HCT116 (cell line): ENCODE results near the gene ALX4. TPM values are rescaled to one million over a fixed set of nuclear protein-coding genes. Genes with fewer than 3 reads are reported as not detected.

Experiments
- ATAC-seq: fragments of 200-7000 bp; cut with Tn5 transposase; 2 replicates; pipeline ENCODE4 v1.9.1; 2020; ENCODE audit warnings: mild to moderate bottlenecking, moderate library complexity
- BruUV-seq: library from RNA; stranded (reverse); fragments of 400-500 nt; replicated peaks from 2 replicates; lab custom pipeline; 2021; lab: Mats Ljungman, UMichigan
- CTCF ChIA-PET: fragments of 300-600 bp; sonication (Branson Sonifier 250); formaldehyde crosslinking; loops from one replicate; lab custom pipeline; 2021; ENCODE audit warnings: antibody characterized with exemption; lab: Charles Lee
- POLR2A ChIA-PET: fragments of 300-600, 350-600 bp; sonication (Branson Sonifier 250); formaldehyde crosslinking; loops from one replicate; lab custom pipeline; 2021; ENCODE audit warnings: antibody characterized with exemption; lab: Charles Lee
- RAD21 ChIA-PET, 2 experiments: fragments of 300-600 bp; sonication (Branson Sonifier 250); formaldehyde crosslinking; loops; one replicate each; lab custom pipeline; 2023; ENCODE audit warnings: low total read pairs in 2 of 2; ENCODE audit not compliant: uncharacterized antibody in 2 of 2, unreplicated experiment in 2 of 2, low non-redundant PET in 1 of 2; lab: Charles Lee
- DNase-seq: peaks from one replicate; pipeline ENCODE4 v3.0.0-alpha.2; 2010; ENCODE audit warnings: low read depth, low spot score
- H2AFZ ChIP-seq: fragments of 200-600 bp; shearing (Covaris generic), sonication (generic); 2 replicates; pipeline ENCODE4 v1.6.1; 2017; ENCODE audit warnings: low read depth, mixed run types, mixed read lengths, antibody characterized with exemption, low read length; ENCODE audit not compliant: poor library complexity, severe bottlenecking
- H3K27ac ChIP-seq: 2 replicates; pipeline ENCODE4 v1.5.1; 2012; ENCODE audit warnings: low read depth, low read length
- H3K27me3 ChIP-seq: fragments of 200-600 bp; sonication (generic); 2 replicates; pipeline ENCODE4 v1.6.1; 2016; ENCODE audit warnings: mixed run types, low read length, mixed read lengths; ENCODE audit not compliant: insufficient read depth
- H3K36me3 ChIP-seq, 2 experiments: fragments of 200-500 bp in 1 of 2; fragments of 200-600 bp in 1 of 2; sonication (Bioruptor generic) in 1 of 2; sonication (generic) in 1 of 2; 2 replicates each; pipeline versions ENCODE4 v1.5.1 to v1.6.1; 2014 to 2016; ENCODE audit warnings: low read length in 2 of 2, inconsistent platforms in 1 of 2, mixed read lengths in 1 of 2, mixed run types in 1 of 2; ENCODE audit not compliant: insufficient read depth in 2 of 2, control insufficient read depth in 1 of 2
- H3K4me1 ChIP-seq, 2 experiments: fragments of 200-600 bp in 1 of 2; sonication (generic) in 1 of 2; 2 replicates each; pipeline versions ENCODE4 v1.5.1 to v1.6.1; 2012 to 2017; ENCODE audit warnings: low read length in 2 of 2, inconsistent platforms in 1 of 2, mild to moderate bottlenecking in 1 of 2, mixed read lengths in 1 of 2, mixed run types in 1 of 2, moderate library complexity in 1 of 2; ENCODE audit not compliant: insufficient read depth in 2 of 2, control insufficient read depth in 1 of 2
- H3K4me2 ChIP-seq: fragments of 200-600 bp; sonication (generic); 2 replicates; pipeline ENCODE4 v1.6.1; 2017; ENCODE audit warnings: mixed run types, low read length, mixed read lengths
- H3K4me3 ChIP-seq, 2 experiments: fragments of 200-600 bp in 1 of 2; sonication (generic) in 1 of 2; replicated peaks in 1 of 2; 2 replicates each; pipeline ENCODE4 v1.5.1; 2011 to 2016; ENCODE audit warnings: low read length in 2 of 2, control low read depth in 1 of 2, low read depth in 1 of 2, mild to moderate bottlenecking in 1 of 2, mixed read lengths in 1 of 2, mixed run types in 1 of 2
- H3K79me2 ChIP-seq: fragments of 200-600 bp; sonication (generic); 2 replicates; pipeline ENCODE4 v1.6.1; 2017; ENCODE audit warnings: mild to moderate bottlenecking, mixed run types, low read length, moderate library complexity, mixed read lengths; ENCODE audit not compliant: insufficient read depth
- H3K9ac ChIP-seq: fragments of 200-600 bp; sonication (generic); 2 replicates; pipeline ENCODE4 v1.6.1; 2016; ENCODE audit warnings: low read length, mixed read lengths
- H3K9me2 ChIP-seq: fragments of 200-600 bp; sonication (generic), shearing (Covaris generic); 2 replicates; pipeline ENCODE4 v1.6.1; 2017; ENCODE audit warnings: mixed run types, mild to moderate bottlenecking, moderate library complexity; ENCODE audit not compliant: insufficient read depth
- H3K9me3 ChIP-seq, 2 experiments: fragments of 200-500 bp in 1 of 2; fragments of 200-600 bp in 1 of 2; sonication (Bioruptor generic) in 1 of 2; sonication (generic) in 1 of 2; 2 replicates each; pipeline ENCODE4 v1.6.1; 2014 to 2017; ENCODE audit warnings: low read length in 2 of 2, mixed read lengths in 2 of 2, inconsistent platforms in 1 of 2, low read depth in 1 of 2, mild to moderate bottlenecking in 1 of 2, mixed run types in 1 of 2, moderate library complexity in 1 of 2; ENCODE audit not compliant: control insufficient read depth in 1 of 2, insufficient read depth in 1 of 2
- H4K20me1 ChIP-seq: fragments of 200-600 bp; sonication (generic), shearing (Covaris generic); 2 replicates; pipeline ENCODE4 v1.6.1; 2017; ENCODE audit warnings: mixed run types, mild to moderate bottlenecking, moderate library complexity; ENCODE audit not compliant: insufficient read depth
- ELF1 ChIP-seq: IDR thresholded peaks from 2 replicates; pipeline ENCODE4 v1.6.1; 2012; ENCODE audit warnings: low read depth, borderline replicate concordance
- FOSL1 ChIP-seq: IDR thresholded peaks from 2 replicates; pipeline ENCODE4 v1.6.1; 2012; ENCODE audit warnings: low read depth
- JUND ChIP-seq: IDR thresholded peaks from 2 replicates; pipeline ENCODE4 v1.6.1; 2012
- POLR2A ChIP-seq: IDR thresholded peaks from 2 replicates; pipeline ENCODE4 v1.7.0; 2011; ENCODE audit warnings: borderline replicate concordance; ENCODE audit not compliant: insufficient read depth, insufficient read length; ENCODE audit errors: extremely low read depth
- POLR2AphosphoS5 ChIP-seq: IDR thresholded peaks from 2 replicates; pipeline ENCODE4 v1.6.1; 2011; ENCODE audit warnings: mild to moderate bottlenecking, low read depth, low read length, moderate library complexity
- SP1 ChIP-seq: IDR thresholded peaks from 2 replicates; pipeline ENCODE4 v1.6.1; 2012; ENCODE audit warnings: low read depth
- TCF7L2 ChIP-seq: IDR thresholded peaks from 2 replicates; pipeline ENCODE4 v1.7.0; 2011; ENCODE audit warnings: borderline replicate concordance, inconsistent platforms; ENCODE audit not compliant: insufficient read depth, insufficient read length; ENCODE audit errors: extremely low read depth
- YY1 ChIP-seq: IDR thresholded peaks from 2 replicates; pipeline ENCODE4 v1.6.1; 2011; ENCODE audit warnings: low read length, low read depth, moderate library complexity, mild to moderate bottlenecking; ENCODE audit not compliant: insufficient replicate concordance; ENCODE audit errors: extremely low read depth
- ZNF274 ChIP-seq: fragments of 200-500 bp; sonication (Bioruptor generic); IDR thresholded peaks from 2 replicates; pipeline ENCODE4 v1.6.1; 2014; ENCODE audit warnings: mild to moderate bottlenecking, low read depth, low read length, inconsistent platforms
- intact Hi-C: fragments of 100-400 bp; cut with micrococcal nuclease; formaldehyde crosslinking; loops from 2 replicates; pipeline ENCODE4 v1.10.0; 2022
- total RNA-seq: library from RNA; stranded (reverse); gene quantifications from one replicate; pipeline ENCODE4 v1.2.1, GENCODE V29; 2021; ENCODE audit not compliant: unreplicated experiment
- TF ChIP-seq, protein P1 (sequence below): IDR thresholded peaks from 2 replicates; pipeline ENCODE4 v1.6.1; 2011; ENCODE audit warnings: mild to moderate bottlenecking, low read length, moderate library complexity; ENCODE audit not compliant: insufficient replicate concordance; ENCODE audit errors: extremely low read depth

ALX4 gene
- total RNA-seq, 1 experiment from 2014 or later: not detected

- Histone ChIP-seq H3K4me1 (peaks cover 2 to 19% of the 10 kb centered on the region in 2 experiments), H3K27me3 (no peaks in the 10 kb centered on the region), H3K79me2 (no peaks in the 10 kb centered on the region), H3K36me3 (no peaks in the 10 kb centered on the region), H3K9ac (no peak overlapping the region), H3K4me3 (no peak overlapping the region), H3K9me2 (no peaks in the 10 kb centered on the region)
- ATAC-seq (no peak), DNase-seq (no peak)
- ChIA-PET POLR2A (no interaction called here), CTCF (no interaction called here), RAD21 (no interaction called here)
- intact Hi-C loops: no loop called here
- BruUV-seq: no TSS peak
- no peak for TF ChIP-seq POLR2AphosphoS5
- TF ChIP-seq TCF7L2: no peak
- TF ChIP-seq JUND: no peak
- no peak for TF ChIP-seq SP1
- TF ChIP-seq POLR2A: no peak
- TF ChIP-seq ZNF274: no peak
- TF ChIP-seq, protein P1, sequence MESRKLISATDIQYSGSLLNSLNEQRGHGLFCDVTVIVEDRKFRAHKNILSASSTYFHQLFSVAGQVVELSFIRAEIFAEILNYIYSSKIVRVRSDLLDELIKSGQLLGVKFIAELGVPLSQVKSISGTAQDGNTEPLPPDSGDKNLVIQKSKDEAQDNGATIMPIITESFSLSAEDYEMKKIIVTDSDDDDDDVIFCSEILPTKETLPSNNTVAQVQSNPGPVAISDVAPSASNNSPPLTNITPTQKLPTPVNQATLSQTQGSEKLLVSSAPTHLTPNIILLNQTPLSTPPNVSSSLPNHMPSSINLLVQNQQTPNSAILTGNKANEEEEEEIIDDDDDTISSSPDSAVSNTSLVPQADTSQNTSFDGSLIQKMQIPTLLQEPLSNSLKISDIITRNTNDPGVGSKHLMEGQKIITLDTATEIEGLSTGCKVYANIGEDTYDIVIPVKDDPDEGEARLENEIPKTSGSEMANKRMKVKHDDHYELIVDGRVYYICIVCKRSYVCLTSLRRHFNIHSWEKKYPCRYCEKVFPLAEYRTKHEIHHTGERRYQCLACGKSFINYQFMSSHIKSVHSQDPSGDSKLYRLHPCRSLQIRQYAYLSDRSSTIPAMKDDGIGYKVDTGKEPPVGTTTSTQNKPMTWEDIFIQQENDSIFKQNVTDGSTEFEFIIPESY: no peak
- no peak for TF ChIP-seq FOSL1
- TF ChIP-seq YY1: no peak
- no peak for TF ChIP-seq ELF1
- TF ChIP-seq, all 23 proteins: peak for 0
- Histone ChIP-seq H4K20me1 (no peaks in the 10 kb centered on the region), H3K9me3 (no peaks in the 10 kb centered on the region), H3K4me2 (no peak overlapping the region), H3K27ac (no peak overlapping the region), H2AFZ (no peak overlapping the region)
These were observed 4.4 kb downstream of the ALX4 start for GRCh38 chr11:44305470-44306051.
